AG09319 (cell line): ENCODE data around the gene SLC35G4.

Source experiments
- DNase-seq: peaks from one replicate; pipeline ENCODE4 v3.0.0-alpha.2; 2010; ENCODE audit warnings: low read depth; ENCODE audit errors: extremely low read depth
- CTCF ChIP-seq: IDR thresholded peaks from 2 replicates; pipeline ENCODE4 v1.5.1; 2011; ENCODE audit warnings: low read depth, mild to moderate bottlenecking, inconsistent platforms, low read length, moderate library complexity

SLC35G4 gene

GRCh38 chr18:11658019-11658418 is 48.6 kb downstream of the SLC35G4 start:
- no peak for DNase-seq
- TF ChIP-seq CTCF: no peak

GRCh38 chr18:11658989-11659388 is 49.6 kb downstream of the SLC35G4 start:
- TF ChIP-seq CTCF: no peak
- no peak for DNase-seq
